Activated T-helper 17 cell treated with anti-CD3 and anti-CD28 coated beads, Interleukin-2, amount 50 U/mL, for 72 hours (primary cell): ENCODE measurements around the gene PRSS53. TPM values are rescaled to one million over a fixed set of nuclear protein-coding genes. Genes with fewer than 3 reads are reported as not detected.

Experiments
- ATAC-seq: fragments of 150-1000 bp; cut with Tn5 transposase; replicated peaks from 2 replicates; pipeline ENCODE4 v1.10.0; 2021; ENCODE audit warnings: mild to moderate bottlenecking, moderate library complexity
- H3K27ac Mint-ChIP-seq: one replicate; pipeline ENCODE4 v1.8.0; 2022; ENCODE audit warnings: mixed read lengths
- H3K27me3 Mint-ChIP-seq: one replicate; pipeline ENCODE4 v1.8.0; 2022; ENCODE audit warnings: mixed read lengths
- H3K36me3 Mint-ChIP-seq: one replicate; pipeline ENCODE4 v1.8.0; 2022; ENCODE audit warnings: low read depth, mild to moderate bottlenecking, mixed read lengths
- H3K4me1 Mint-ChIP-seq: one replicate; pipeline ENCODE4 v1.8.0; 2022; ENCODE audit warnings: mixed read lengths
- H3K4me3 Mint-ChIP-seq: one replicate; pipeline ENCODE4 v1.8.0; 2022; ENCODE audit warnings: mild to moderate bottlenecking, mixed read lengths
- H3K9me3 Mint-ChIP-seq: one replicate; pipeline ENCODE4 v1.8.0; 2022; ENCODE audit warnings: mixed read lengths
- total RNA-seq, 2 donors: library from RNA; stranded (reverse); gene quantifications; one replicate each; pipeline ENCODE4 v1.2.3, GENCODE V29; 2022

PRSS53 gene
- total RNA-seq, 2 donors from 2014 or later, result 4.5 to 17.3 TPM

- H3K4me1 Mint-ChIP-seq, result peaks cover 5% of the 10 kb centered on the region
- H3K27me3 Mint-ChIP-seq, result no peaks in the 10 kb centered on the region
- H3K36me3 Mint-ChIP-seq, result peaks cover 50% of the 10 kb centered on the region
- H3K4me3 Mint-ChIP-seq, result no peak overlapping the region
- no peak overlapping the region for H3K27ac Mint-ChIP-seq
- no peaks in the 10 kb centered on the region for H3K9me3 Mint-ChIP-seq
- ATAC-seq, result no peak
These were observed 45.9 kb downstream of the PRSS53 start for GRCh38 chr16:31042866-31043265.

GRCh38 chr16:31038993-31039392, 49.8 kb downstream of the PRSS53 start:
- Mint-ChIP-seq H3K27ac (no peak overlapping the region), H3K4me1 (peaks cover 6% of the 10 kb centered on the region), H3K36me3 (peaks cover 85% of the 10 kb centered on the region), H3K4me3 (no peak overlapping the region), H3K9me3 (no peaks in the 10 kb centered on the region), H3K27me3 (no peaks in the 10 kb centered on the region)
- no peak for ATAC-seq

GRCh38 chr16:31036691-31037090, 52.1 kb downstream of the PRSS53 start:
- peaks cover 86% of the 10 kb centered on the region for H3K36me3 Mint-ChIP-seq
- H3K4me3 Mint-ChIP-seq, result no peak overlapping the region
- no peak for ATAC-seq
- no peaks in the 10 kb centered on the region for H3K27me3 Mint-ChIP-seq
- H3K4me1 Mint-ChIP-seq, result peaks cover 6% of the 10 kb centered on the region
- no peaks in the 10 kb centered on the region for H3K9me3 Mint-ChIP-seq
- no peak overlapping the region for H3K27ac Mint-ChIP-seq

GRCh38 chr16:31033709-31034492, 54.8 kb downstream of the PRSS53 start:
- Mint-ChIP-seq H3K27me3 (no peaks in the 10 kb centered on the region), H3K27ac (peak overlapping the region; percentile 91), H3K4me3 (peak overlapping the region; percentile 89), H3K4me1 (peaks cover 6% of the 10 kb centered on the region), H3K36me3 (peaks cover 60% of the 10 kb centered on the region), H3K9me3 (no peaks in the 10 kb centered on the region)
- ATAC-seq, result peak; percentile 57

Other genes with a start within 250 kb of the PRSS53 start
- gene BCL7C, start 194.9 kb downstream of the PRSS53 start, total RNA-seq, result 10 to 100 TPM; 34.1 to 39.3 TPM
- gene CTF1, start 192.3 kb downstream of the PRSS53 start, total RNA-seq, result under 1 TPM; 0.15 to 0.26 TPM
- gene FBXL19, start 165.4 kb downstream of the PRSS53 start, total RNA-seq, result 10 to 100 TPM; 32.2 to 40.7 TPM
- gene ORAI3, start 139.9 kb downstream of the PRSS53 start, total RNA-seq, result 10 to 100 TPM; 12.4 to 25.8 TPM
- gene SETD1A, start 131.2 kb downstream of the PRSS53 start, total RNA-seq, result 10 to 100 TPM; 27.5 to 33.7 TPM
- 1 to 10 TPM; 8.8 TPM for gene HSD3B7, start 103.7 kb downstream of the PRSS53 start, total RNA-seq
- gene STX1B, start 78.3 kb downstream of the PRSS53 start, total RNA-seq, result under 1 TPM; 0.17 to 0.95 TPM
- 10 to 100 TPM; 49.4 to 76.9 TPM for gene STX4, start 55.4 kb downstream of the PRSS53 start, total RNA-seq
- gene ZNF668, start 14.7 kb downstream of the PRSS53 start, total RNA-seq, result 10 to 100 TPM; 15.1 to 19.4 TPM
- gene ZNF646, start 14.5 kb downstream of the PRSS53 start, total RNA-seq, result 10 to 100 TPM; 19.6 to 29.7 TPM
- gene VKORC1, start 5.9 kb upstream of the PRSS53 start, total RNA-seq, result 100 to 1,000 TPM in 1 of 2 donors, 10 to 100 TPM in 1; 75.3 to 107 TPM
- gene BCKDK, start 19.4 kb upstream of the PRSS53 start, total RNA-seq, result 10 to 100 TPM; 48.6 to 98.3 TPM
- 10 to 100 TPM; 49.7 to 50.2 TPM for gene KAT8, start 28.7 kb upstream of the PRSS53 start, total RNA-seq
- not detected for gene PRSS8, start 46.8 kb upstream of the PRSS53 start, total RNA-seq
- gene PRSS36, start 61.1 kb upstream of the PRSS53 start, total RNA-seq, result 1 to 10 TPM; 1.1 TPM
- 100 to 1,000 TPM; 425 to 686 TPM for gene FUS, start 91.2 kb upstream of the PRSS53 start, total RNA-seq
- gene PYCARD, start 113.8 kb upstream of the PRSS53 start, total RNA-seq, result 10 to 100 TPM in 1 of 2 donors, 1 to 10 TPM in 1; 9.6 to 25.6 TPM
- under 1 TPM in 1 of 2 donors, not detected in 1; 0.08 TPM for gene TRIM72, start 125.2 kb upstream of the PRSS53 start, total RNA-seq
- gene PYDC1, start 128.2 kb upstream of the PRSS53 start, total RNA-seq, result under 1 TPM in 1 of 2 donors, not detected in 1; 0.61 TPM
- 1 to 10 TPM; 4.9 to 6.4 TPM for gene ITGAM, start 171.0 kb upstream of the PRSS53 start, total RNA-seq